CD4-positive, alpha-beta T cell (primary cell): ENCODE data around the gene CBARP. TPM values are rescaled to one million over a fixed set of nuclear protein-coding genes. Genes with fewer than 3 reads are reported as not detected.

Experiments
- ATAC-seq: fragments of 200-7000 bp; cut with Tn5 transposase; one replicate; pipeline ENCODE4 v1.10.0; 2022; ENCODE audit warnings: mild to moderate bottlenecking; ENCODE audit not compliant: poor library complexity
- CTCF ChIA-PET: fragments of 350-600 bp; sonication (Branson Sonifier 250); formaldehyde crosslinking; loops from one replicate; lab custom pipeline; 2021; ENCODE audit warnings: antibody characterized with exemption, inconsistent platforms; lab: Charles Lee
- POLR2A ChIA-PET: fragments of 350-600 bp; sonication (Branson Sonifier 250); formaldehyde crosslinking; loops from one replicate; lab custom pipeline; 2021; ENCODE audit warnings: antibody characterized with exemption, inconsistent platforms; lab: Charles Lee
- DNase-seq, 14 experiments: peaks; one replicate each; pipeline ENCODE4 v3.0.0-alpha.2; 2013 to 2020; ENCODE audit warnings: mixed read lengths in 2 of 14
- H3K27ac ChIP-seq, 2 donors: one replicate each; pipeline versions ENCODE4 v1.5.1 to v1.7.0; 2013; ENCODE audit warnings: low read length in 2 of 2, low read depth in 1 of 2, mild to moderate bottlenecking in 1 of 2
- H3K27me3 ChIP-seq, 2 experiments: 1 replicate in 1 of 2; 2 replicates in 1 of 2; pipeline versions ENCODE4 v1.6.1 to v1.7.0; 2013; ENCODE audit warnings: low read length in 2 of 2, control low read depth in 1 of 2, mild to moderate bottlenecking in 1 of 2, moderate library complexity in 1 of 2; ENCODE audit not compliant: insufficient read depth in 2 of 2, control insufficient read depth in 1 of 2
- H3K36me3 ChIP-seq: one replicate; pipeline ENCODE4 v1.6.1; 2013; ENCODE audit warnings: low read length, control low read depth; ENCODE audit not compliant: insufficient read depth
- H3K4me1 ChIP-seq: one replicate; pipeline ENCODE4 v1.6.1; 2013; ENCODE audit warnings: low read length, control low read depth; ENCODE audit not compliant: insufficient read depth
- H3K4me3 ChIP-seq: one replicate; pipeline ENCODE4 v1.5.1; 2013; ENCODE audit warnings: mild to moderate bottlenecking, low read length, moderate library complexity
- H3K9me3 ChIP-seq, 2 experiments: 1 replicate in 1 of 2; 2 replicates in 1 of 2; pipeline versions ENCODE4 v1.6.1 to v1.7.0; 2013; ENCODE audit warnings: low read length in 2 of 2, mild to moderate bottlenecking in 2 of 2, control low read depth in 1 of 2, moderate library complexity in 1 of 2; ENCODE audit not compliant: control insufficient read depth in 1 of 2, insufficient read depth in 1 of 2
- H3K27ac Mint-ChIP-seq: one replicate; pipeline ENCODE4 v1.8.0; 2020; ENCODE audit warnings: mixed read lengths
- H3K27me3 Mint-ChIP-seq: one replicate; pipeline ENCODE4 v1.8.0; 2021; ENCODE audit warnings: mixed read lengths
- H3K36me3 Mint-ChIP-seq: one replicate; pipeline ENCODE4 v1.8.0; 2021; ENCODE audit warnings: low read depth, mixed read lengths
- H3K4me1 Mint-ChIP-seq: one replicate; pipeline ENCODE4 v1.8.0; 2021; ENCODE audit warnings: low read depth, mixed read lengths
- H3K4me3 Mint-ChIP-seq: one replicate; pipeline ENCODE4 v1.8.0; 2020; ENCODE audit warnings: mild to moderate bottlenecking, mixed read lengths
- H3K9me3 Mint-ChIP-seq: one replicate; pipeline ENCODE4 v1.8.0; 2020; ENCODE audit warnings: mixed read lengths
- CTCF ChIP-seq: fragments of 200-600 bp; IDR thresholded peaks from one replicate; pipeline ENCODE4 v1.8.0; 2022; ENCODE audit warnings: antibody characterized with exemption, mild to moderate bottlenecking
- intact Hi-C, 2 experiments: fragments of 100-400 bp; cut with DNase I in 1 of 2; cut with micrococcal nuclease in 1 of 2; formaldehyde crosslinking; loops; one replicate each; pipeline versions ENCODE4 v1.15.1 to v1.9.0; 2023 to 2025; cut with DNase I, micrococcal nuclease
- total RNA-seq, 174 experiments: library from RNA in 2 of 174; stranded (reverse) in 2 of 174; gene quantifications; one replicate each; pipeline ENCODE4 v1.2.3 and lab custom pipeline; 2021 to 2026

CBARP gene
- total RNA-seq, 2 experiments from 2014 or later: 0.22 TPM; not detected in 1

- H3K27me3 ChIP-seq: peaks cover 6 to 11% of the 10 kb centered on the region in 2 experiments
- H3K4me3 ChIP-seq: no peak overlapping the region
- H3K4me1 ChIP-seq: peaks cover 13% of the 10 kb centered on the region
- H3K9me3 Mint-ChIP-seq: no peaks in the 10 kb centered on the region
- ATAC-seq (no peak), DNase-seq (no peak)
- H3K9me3 ChIP-seq: peaks cover 0 to 9% of the 10 kb centered on the region in 2 experiments
- no peak overlapping the region for H3K27ac Mint-ChIP-seq
- peaks cover under 1% of the 10 kb centered on the region for H3K4me1 Mint-ChIP-seq
- H3K4me3 Mint-ChIP-seq: no peak overlapping the region
- CTCF ChIA-PET: no interaction called here
- H3K36me3 Mint-ChIP-seq: no peaks in the 10 kb centered on the region
- no peak overlapping the region for H3K27ac ChIP-seq
- intact Hi-C loops: no loop called here
- peaks cover under 1% of the 10 kb centered on the region for H3K27me3 Mint-ChIP-seq
- no peaks in the 10 kb centered on the region for H3K36me3 ChIP-seq
- no peak for TF ChIP-seq CTCF
- POLR2A ChIA-PET: no interaction called here
These were observed 4.6 kb downstream of the CBARP start for GRCh38 chr19:1233115-1233667.

- Mint-ChIP-seq H3K4me1 (no peaks in the 10 kb centered on the region), H3K27ac (no peak overlapping the region), H3K9me3 (no peaks in the 10 kb centered on the region), H3K27me3 (no peaks in the 10 kb centered on the region), H3K4me3 (no peak overlapping the region), H3K36me3 (no peaks in the 10 kb centered on the region)
- intact Hi-C loops: no loop called here
- Histone ChIP-seq H3K4me3 (no peak overlapping the region), H3K9me3 (peaks cover 0 to 9% of the 10 kb centered on the region in 2 experiments), H3K4me1 (peaks cover 10% of the 10 kb centered on the region), H3K27me3 (peaks cover 6 to 9% of the 10 kb centered on the region in 2 experiments), H3K27ac (no peak overlapping the region), H3K36me3 (no peaks in the 10 kb centered on the region)
- ATAC-seq (no peak), DNase-seq (no peak)
- ChIA-PET POLR2A (no interaction called here), CTCF (no interaction called here)
- no peak for TF ChIP-seq CTCF
These were observed 5.1 kb downstream of the CBARP start for GRCh38 chr19:1232652-1233072.

- peaks cover 3% of the 10 kb centered on the region for H3K36me3 ChIP-seq
- no peak for DNase-seq
- Mint-ChIP-seq H3K4me3 (no peak overlapping the region), H3K9me3 (no peaks in the 10 kb centered on the region), H3K4me1 (no peaks in the 10 kb centered on the region), H3K36me3 (peaks cover 3% of the 10 kb centered on the region), H3K27me3 (no peaks in the 10 kb centered on the region), H3K27ac (no peak overlapping the region)
- ATAC-seq: no peak
- no peak for TF ChIP-seq CTCF
- H3K9me3 ChIP-seq: peaks cover 0 to 7% of the 10 kb centered on the region in 2 experiments
- H3K4me3 ChIP-seq: no peak overlapping the region
- intact Hi-C loops: no loop called here
- peaks cover 2 to 6% of the 10 kb centered on the region in 2 experiments for H3K27me3 ChIP-seq
- CTCF ChIA-PET: no interaction called here
- POLR2A ChIA-PET: no interaction called here
- H3K27ac ChIP-seq: no peak overlapping the region
- H3K4me1 ChIP-seq: peaks cover 5% of the 10 kb centered on the region
These were observed 5.8 kb downstream of the CBARP start for GRCh38 chr19:1231729-1232637.
